ENCODE data around the gene MAGEB10.

MAGEB10 gene

DNA sequence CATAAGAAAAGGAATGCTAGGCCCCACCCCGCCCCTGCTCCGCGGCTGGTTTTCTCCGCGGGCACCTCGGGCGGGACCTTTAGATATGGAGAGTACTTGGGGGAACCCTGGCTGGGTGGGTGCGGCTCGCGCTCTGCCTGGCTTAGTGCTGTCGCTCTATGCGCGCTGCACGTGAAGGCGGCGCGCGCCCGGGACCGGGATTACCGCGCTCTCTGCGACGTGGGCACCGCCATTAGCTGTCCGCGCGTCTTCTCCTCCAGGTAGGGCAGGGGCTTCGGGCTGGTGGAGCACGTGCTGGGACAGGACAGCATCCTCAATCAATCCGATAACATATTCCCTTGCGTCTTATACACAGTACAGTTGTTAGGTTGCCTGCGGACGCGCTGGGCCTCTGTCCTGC is 56.0 kb downstream of the MAGEB10 start:
- TF ChIP-seq, protein P1, sequence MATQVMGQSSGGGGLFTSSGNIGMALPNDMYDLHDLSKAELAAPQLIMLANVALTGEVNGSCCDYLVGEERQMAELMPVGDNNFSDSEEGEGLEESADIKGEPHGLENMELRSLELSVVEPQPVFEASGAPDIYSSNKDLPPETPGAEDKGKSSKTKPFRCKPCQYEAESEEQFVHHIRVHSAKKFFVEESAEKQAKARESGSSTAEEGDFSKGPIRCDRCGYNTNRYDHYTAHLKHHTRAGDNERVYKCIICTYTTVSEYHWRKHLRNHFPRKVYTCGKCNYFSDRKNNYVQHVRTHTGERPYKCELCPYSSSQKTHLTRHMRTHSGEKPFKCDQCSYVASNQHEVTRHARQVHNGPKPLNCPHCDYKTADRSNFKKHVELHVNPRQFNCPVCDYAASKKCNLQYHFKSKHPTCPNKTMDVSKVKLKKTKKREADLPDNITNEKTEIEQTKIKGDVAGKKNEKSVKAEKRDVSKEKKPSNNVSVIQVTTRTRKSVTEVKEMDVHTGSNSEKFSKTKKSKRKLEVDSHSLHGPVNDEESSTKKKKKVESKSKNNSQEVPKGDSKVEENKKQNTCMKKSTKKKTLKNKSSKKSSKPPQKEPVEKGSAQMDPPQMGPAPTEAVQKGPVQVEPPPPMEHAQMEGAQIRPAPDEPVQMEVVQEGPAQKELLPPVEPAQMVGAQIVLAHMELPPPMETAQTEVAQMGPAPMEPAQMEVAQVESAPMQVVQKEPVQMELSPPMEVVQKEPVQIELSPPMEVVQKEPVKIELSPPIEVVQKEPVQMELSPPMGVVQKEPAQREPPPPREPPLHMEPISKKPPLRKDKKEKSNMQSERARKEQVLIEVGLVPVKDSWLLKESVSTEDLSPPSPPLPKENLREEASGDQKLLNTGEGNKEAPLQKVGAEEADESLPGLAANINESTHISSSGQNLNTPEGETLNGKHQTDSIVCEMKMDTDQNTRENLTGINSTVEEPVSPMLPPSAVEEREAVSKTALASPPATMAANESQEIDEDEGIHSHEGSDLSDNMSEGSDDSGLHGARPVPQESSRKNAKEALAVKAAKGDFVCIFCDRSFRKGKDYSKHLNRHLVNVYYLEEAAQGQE (IDR thresholded peaks at IDR 0.05; ENCODE audit: low read depth): no peak
- TF ChIP-seq TCF12 (IDR thresholded peaks at IDR 0.05; ENCODE audit: low read depth) (no peak), ZBTB7A (IDR thresholded peaks at IDR 0.05; ENCODE audit: low read depth) (no peak), TEAD4 (IDR thresholded peaks at IDR 0.05) (no peak), EP300 (IDR thresholded peaks at IDR 0.05; ENCODE audit: borderline replicate concordance) (no peak)

All from Ishikawa (cell line).